ENCODE data around the gene RALBP1. TPM values are rescaled to one million over a fixed set of nuclear protein-coding genes. Genes with fewer than 3 reads are reported as not detected.

Gene RALBP1
- total RNA-seq, 1 donor from 2014 or later, result 29.2 TPM

- Histone ChIP-seq H3K9me3 (ENCODE audit: control insufficient read depth in 3 of 3, low read length in 3 of 3) (no peaks in the 10 kb centered on the region), H3K27ac (ENCODE audit: low read depth, low read length) (no peak overlapping the region), H3K4me1 (ENCODE audit: control insufficient read depth in 3 of 3, insufficient read depth in 3 of 3, low read length in 3 of 3) (peaks cover 0 to 4% (median 0%) of the 10 kb centered on the region in 3 donors), H3K36me3 (ENCODE audit: control insufficient read depth in 3 of 3, insufficient read depth in 3 of 3, low read length in 3 of 3) (peaks cover 5 to 15% (median 6%) of the 10 kb centered on the region in 3 donors), H3K9ac (ENCODE audit: low read depth in 1 of 3, low read length in 3 of 3) (no peak overlapping the region), H3K27me3 (ENCODE audit: control insufficient read depth in 3 of 3, insufficient read depth in 3 of 3, low read length in 3 of 3) (no peaks in the 10 kb centered on the region), H3K4me3 (ENCODE audit: low read length in 3 of 3) (no peak overlapping the region)
Observed at GRCh38 chr18:9574473-9575115, 99.3 kb downstream of the RALBP1 start.

GRCh38 chr18:9575558-9575957, 100.2 kb downstream of the RALBP1 start:
- Histone ChIP-seq H3K27me3 (ENCODE audit: control insufficient read depth in 3 of 3, insufficient read depth in 3 of 3, low read length in 3 of 3) (no peaks in the 10 kb centered on the region), H3K36me3 (ENCODE audit: control insufficient read depth in 3 of 3, insufficient read depth in 3 of 3, low read length in 3 of 3) (peaks cover 2 to 14% (median 4%) of the 10 kb centered on the region in 3 donors), H3K27ac (ENCODE audit: low read depth, low read length) (no peak overlapping the region), H3K9me3 (ENCODE audit: control insufficient read depth in 3 of 3, low read length in 3 of 3) (no peaks in the 10 kb centered on the region), H3K4me3 (ENCODE audit: low read length in 3 of 3) (peak overlapping the region in 1 of 3 donors; percentile 3), H3K9ac (ENCODE audit: low read depth in 1 of 3, low read length in 3 of 3) (peak overlapping the region in 1 of 3 donors; percentile 41), H3K4me1 (ENCODE audit: control insufficient read depth in 3 of 3, insufficient read depth in 3 of 3, low read length in 3 of 3) (peaks cover 0 to 4% (median 0%) of the 10 kb centered on the region in 3 donors)

GRCh38 chr18:9577361-9577760, 102.0 kb downstream of the RALBP1 start:
- H3K27ac ChIP-seq (ENCODE audit: low read depth, low read length), result no peak overlapping the region
- H3K27me3 ChIP-seq (ENCODE audit: control insufficient read depth in 3 of 3, insufficient read depth in 3 of 3, low read length in 3 of 3), result no peaks in the 10 kb centered on the region
- H3K36me3 ChIP-seq (ENCODE audit: control insufficient read depth in 3 of 3, insufficient read depth in 3 of 3, low read length in 3 of 3), result peaks cover 6 to 12% (median 10%) of the 10 kb centered on the region in 3 donors
- peaks cover 0 to 4% (median 0%) of the 10 kb centered on the region in 3 donors for H3K4me1 ChIP-seq (ENCODE audit: control insufficient read depth in 3 of 3, insufficient read depth in 3 of 3, low read length in 3 of 3)
- H3K4me3 ChIP-seq (ENCODE audit: low read length in 3 of 3), result no peak overlapping the region
- H3K9ac ChIP-seq (ENCODE audit: low read depth in 1 of 3, low read length in 3 of 3), result no peak overlapping the region
- no peaks in the 10 kb centered on the region for H3K9me3 ChIP-seq (ENCODE audit: control insufficient read depth in 3 of 3, low read length in 3 of 3)

- Histone ChIP-seq H3K27ac (ENCODE audit: low read depth, low read length) (no peak overlapping the region), H3K36me3 (ENCODE audit: control insufficient read depth in 3 of 3, insufficient read depth in 3 of 3, low read length in 3 of 3) (peaks cover 6 to 14% (median 12%) of the 10 kb centered on the region in 3 donors), H3K9me3 (ENCODE audit: control insufficient read depth in 3 of 3, low read length in 3 of 3) (no peaks in the 10 kb centered on the region), H3K9ac (ENCODE audit: low read depth in 1 of 3, low read length in 3 of 3) (no peak overlapping the region), H3K4me1 (ENCODE audit: control insufficient read depth in 3 of 3, insufficient read depth in 3 of 3, low read length in 3 of 3) (peaks cover 0 to 4% (median 0%) of the 10 kb centered on the region in 3 donors), H3K27me3 (ENCODE audit: control insufficient read depth in 3 of 3, insufficient read depth in 3 of 3, low read length in 3 of 3) (no peaks in the 10 kb centered on the region), H3K4me3 (ENCODE audit: low read length in 3 of 3) (no peak overlapping the region)
Observed at GRCh38 chr18:9578306-9578705, 103.0 kb downstream of the RALBP1 start.

GRCh38 chr18:9581667-9582066, 106.4 kb downstream of the RALBP1 start:
- Histone ChIP-seq H3K4me1 (ENCODE audit: control insufficient read depth in 3 of 3, insufficient read depth in 3 of 3, low read length in 3 of 3) (no peaks in the 10 kb centered on the region), H3K9ac (ENCODE audit: low read depth in 1 of 3, low read length in 3 of 3) (no peak overlapping the region), H3K27me3 (ENCODE audit: control insufficient read depth in 3 of 3, insufficient read depth in 3 of 3, low read length in 3 of 3) (no peaks in the 10 kb centered on the region), H3K9me3 (ENCODE audit: control insufficient read depth in 3 of 3, low read length in 3 of 3) (no peaks in the 10 kb centered on the region), H3K27ac (ENCODE audit: low read depth, low read length) (no peak overlapping the region), H3K36me3 (ENCODE audit: control insufficient read depth in 3 of 3, insufficient read depth in 3 of 3, low read length in 3 of 3) (peaks cover 5 to 12% (median 11%) of the 10 kb centered on the region in 3 donors), H3K4me3 (ENCODE audit: low read length in 3 of 3) (no peak overlapping the region)

- no peaks in the 10 kb centered on the region for H3K9me3 ChIP-seq (ENCODE audit: control insufficient read depth in 3 of 3, low read length in 3 of 3)
- no peaks in the 10 kb centered on the region for H3K27me3 ChIP-seq (ENCODE audit: control insufficient read depth in 3 of 3, insufficient read depth in 3 of 3, low read length in 3 of 3)
- H3K4me3 ChIP-seq (ENCODE audit: low read length in 3 of 3), result no peak overlapping the region
- peaks cover 9 to 19% (median 13%) of the 10 kb centered on the region in 3 donors for H3K36me3 ChIP-seq (ENCODE audit: control insufficient read depth in 3 of 3, insufficient read depth in 3 of 3, low read length in 3 of 3)
- H3K27ac ChIP-seq (ENCODE audit: low read depth, low read length), result no peak overlapping the region
- H3K9ac ChIP-seq (ENCODE audit: low read depth in 1 of 3, low read length in 3 of 3), result no peak overlapping the region
- no peaks in the 10 kb centered on the region for H3K4me1 ChIP-seq (ENCODE audit: control insufficient read depth in 3 of 3, insufficient read depth in 3 of 3, low read length in 3 of 3)
Observed at GRCh38 chr18:9586814-9587213, 111.5 kb downstream of the RALBP1 start.

Small RNAs within 50 kb of the gene (small RNA-seq; reads per million reads assigned to genes)
- not detected for gene RNU2-27P

Other genes starting within 250 kb of the RALBP1 start
- 30.3 TPM for gene TWSG1, start 140.7 kb upstream of the RALBP1 start, total RNA-seq
- 151 TPM for gene PPP4R1, start 139.0 kb downstream of the RALBP1 start, total RNA-seq
- gene RAB31, start 232.8 kb downstream of the RALBP1 start, total RNA-seq, result 16.7 TPM